Measurements from ENCODE around the gene SMG7.

DNA sequence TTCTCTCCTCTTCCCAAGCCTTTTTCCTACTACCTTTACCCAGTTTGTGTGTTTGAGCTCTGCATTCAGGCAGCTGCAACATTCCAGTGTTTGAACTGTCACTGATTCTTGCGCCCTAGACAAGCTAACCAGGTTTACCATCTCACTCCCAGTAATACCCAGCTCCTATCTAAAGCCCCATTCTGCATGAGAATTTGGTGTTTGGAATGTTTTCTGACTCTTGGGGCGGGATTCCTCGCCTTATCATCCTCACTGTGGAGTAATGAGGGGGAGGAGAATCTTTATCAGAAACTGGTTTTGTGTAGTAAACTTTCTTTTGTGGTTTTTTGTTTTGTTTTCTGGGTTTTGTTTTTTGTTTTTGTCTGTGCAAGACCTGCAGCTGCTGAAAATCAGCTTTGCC is 81.5 kb downstream of the SMG7 start:
- TF ChIP-seq, protein P1, sequence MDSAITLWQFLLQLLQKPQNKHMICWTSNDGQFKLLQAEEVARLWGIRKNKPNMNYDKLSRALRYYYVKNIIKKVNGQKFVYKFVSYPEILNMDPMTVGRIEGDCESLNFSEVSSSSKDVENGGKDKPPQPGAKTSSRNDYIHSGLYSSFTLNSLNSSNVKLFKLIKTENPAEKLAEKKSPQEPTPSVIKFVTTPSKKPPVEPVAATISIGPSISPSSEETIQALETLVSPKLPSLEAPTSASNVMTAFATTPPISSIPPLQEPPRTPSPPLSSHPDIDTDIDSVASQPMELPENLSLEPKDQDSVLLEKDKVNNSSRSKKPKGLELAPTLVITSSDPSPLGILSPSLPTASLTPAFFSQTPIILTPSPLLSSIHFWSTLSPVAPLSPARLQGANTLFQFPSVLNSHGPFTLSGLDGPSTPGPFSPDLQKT (IDR thresholded peaks at IDR 0.05; ENCODE audit: borderline replicate concordance, low read depth, low read length): no peak
- TF ChIP-seq, protein P2, sequence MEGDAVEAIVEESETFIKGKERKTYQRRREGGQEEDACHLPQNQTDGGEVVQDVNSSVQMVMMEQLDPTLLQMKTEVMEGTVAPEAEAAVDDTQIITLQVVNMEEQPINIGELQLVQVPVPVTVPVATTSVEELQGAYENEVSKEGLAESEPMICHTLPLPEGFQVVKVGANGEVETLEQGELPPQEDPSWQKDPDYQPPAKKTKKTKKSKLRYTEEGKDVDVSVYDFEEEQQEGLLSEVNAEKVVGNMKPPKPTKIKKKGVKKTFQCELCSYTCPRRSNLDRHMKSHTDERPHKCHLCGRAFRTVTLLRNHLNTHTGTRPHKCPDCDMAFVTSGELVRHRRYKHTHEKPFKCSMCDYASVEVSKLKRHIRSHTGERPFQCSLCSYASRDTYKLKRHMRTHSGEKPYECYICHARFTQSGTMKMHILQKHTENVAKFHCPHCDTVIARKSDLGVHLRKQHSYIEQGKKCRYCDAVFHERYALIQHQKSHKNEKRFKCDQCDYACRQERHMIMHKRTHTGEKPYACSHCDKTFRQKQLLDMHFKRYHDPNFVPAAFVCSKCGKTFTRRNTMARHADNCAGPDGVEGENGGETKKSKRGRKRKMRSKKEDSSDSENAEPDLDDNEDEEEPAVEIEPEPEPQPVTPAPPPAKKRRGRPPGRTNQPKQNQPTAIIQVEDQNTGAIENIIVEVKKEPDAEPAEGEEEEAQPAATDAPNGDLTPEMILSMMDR (tag by site-specific recombination; IDR thresholded peaks at IDR 0.05): no peak
- TF ChIP-seq BCL11A (tag by site-specific recombination; IDR thresholded peaks at IDR 0.05; ENCODE audit: low read depth) (no peak), PRDM1 (tag by site-specific recombination; IDR thresholded peaks at IDR 0.05) (no peak), ZNF785 (tag by site-specific recombination; IDR thresholded peaks at IDR 0.05) (no peak), ZNF133 (tag by site-specific recombination; IDR thresholded peaks at IDR 0.05) (no peak), ZNF501 (tag by site-specific recombination; IDR thresholded peaks at IDR 0.05) (no peak)
- TF ChIP-seq, protein P3, sequence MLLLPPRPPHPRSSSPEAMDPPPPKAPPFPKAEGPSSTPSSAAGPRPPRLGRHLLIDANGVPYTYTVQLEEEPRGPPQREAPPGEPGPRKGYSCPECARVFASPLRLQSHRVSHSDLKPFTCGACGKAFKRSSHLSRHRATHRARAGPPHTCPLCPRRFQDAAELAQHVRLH (tag by site-specific recombination; IDR thresholded peaks at IDR 0.05): no peak

All from HEK293 (cell line).